ENCODE data around the gene THPO. TPM values are rescaled to one million over a fixed set of nuclear protein-coding genes. Genes with fewer than 3 reads are reported as not detected.

Gene THPO
- total and polyA plus RNA-seq, 10 of the 15 experiments (the other 5 are each of a cell fraction or from before 2014, with no cell fraction given) = not detected

- Histone ChIP-seq H3K36me3 (ENCODE audit: control insufficient read depth in 2 of 2, insufficient read depth in 2 of 2, low read length in 1 of 2) (no peaks in the 10 kb centered on the region), H3K4me3 (no peak overlapping the region), H4K20me1 (ENCODE audit: control insufficient read depth, insufficient read depth) (no peaks in the 10 kb centered on the region), H3K9me3 (replicated peaks; ENCODE audit: control insufficient read depth, insufficient read depth, low read length) (no peaks in the 10 kb centered on the region), H3K79me2 (ENCODE audit: control insufficient read depth, insufficient read depth, low read length) (no peaks in the 10 kb centered on the region), H2AFZ (ENCODE audit: control insufficient read depth, low read depth, low read length) (no peak overlapping the region), H3K4me2 (ENCODE audit: control insufficient read depth, insufficient read depth) (no peak overlapping the region), H3K9ac (ENCODE audit: control insufficient read depth, insufficient read depth, low read length) (no peak overlapping the region), H3K27me3 (replicated peaks in 1 of 2; ENCODE audit: control insufficient read depth in 2 of 2, insufficient read depth in 2 of 2, low read length in 1 of 2) (no peaks in the 10 kb centered on the region), H3K4me1 (ENCODE audit: control insufficient read depth, insufficient read depth, low read length) (no peaks in the 10 kb centered on the region), H3K27ac (ENCODE audit: control insufficient read depth, insufficient read depth) (no peak overlapping the region)
- ChIA-PET SMC1A (ENCODE audit: uncharacterized antibody, unreplicated experiment) (no interaction called here), CTCF (interaction anchor here (0.9 kb wide), 1 partner anchor 59 kb away, joined by 3 read pairs; no protein-coding TSS in a partner anchor), RAD21 (ENCODE audit: unreplicated experiment) (interaction anchor here (0.6 to 3.5 kb wide), 2 partner anchors 68 to 99 kb away, joined by 4 to 10 read pairs; no protein-coding TSS in a partner anchor), POLR2A (no interaction called here)
- BruUV-seq (replicated peaks) = no TSS peak
- 55% methylated on average over 4 of the region's 4 CpGs for WGBS (ENCODE audit: insufficient coverage, insufficient replicate concordance, low lambda C conversion rate, missing lambda C conversion rate)
- intact Hi-C loops (cut with micrococcal nuclease; ENCODE audit: unreplicated experiment) (loop anchor here (5.0 kb wide), 1 partner anchor 127 kb away; no protein-coding TSS in a partner anchor), in situ Hi-C loops (cut with MboI) (no loop called here)
- TF ChIP-seq HDAC6 (IDR thresholded peaks at IDR 0.05; ENCODE audit: unreplicated experiment) (no peak), YY1 (IDR thresholded peaks at IDR 0.05; ENCODE audit: low read depth, low read length) (no peak), ZBTB40 (IDR thresholded peaks at IDR 0.05; ENCODE audit: borderline replicate concordance) (no peak), ZBTB11 (CRISPR knock-in tag; IDR thresholded peaks at IDR 0.05) (no peak), GABPA (IDR thresholded peaks at IDR 0.05; ENCODE audit: low read depth) (no peak), ZNF274 (IDR thresholded peaks at IDR 0.05; ENCODE audit: insufficient read depth, insufficient read length) (no peak), ZSCAN29 (IDR thresholded peaks at IDR 0.05) (no peak), NKRF (conservative IDR thresholded peaks at IDR 0.05) (no peak), NRF1 (conservative IDR thresholded peaks at IDR 0.05; ENCODE audit: low read depth, low read length) (no peak), SRF (IDR thresholded peaks at IDR 0.05; ENCODE audit: low read depth in 2 of 2, low read length in 2 of 2) (no peak), SIX5 (IDR thresholded peaks at IDR 0.05; ENCODE audit: low read depth, low read length, severe bottlenecking) (no peak), HDAC2 (IDR thresholded peaks at IDR 0.05) (no peak), HSF1 (IDR thresholded peaks at IDR 0.05; ENCODE audit: low read depth, low read length) (no peak), YBX1 (IDR thresholded peaks at IDR 0.05) (no peak)
- no peak for FAIRE-seq
- no peak for ATAC-seq
- DNase-seq (ENCODE audit: low read depth, low spot score) = no peak
These were observed 37.1 kb upstream of the THPO start for GRCh38 chr3:184415203-184415490.
